GM13977 (cell line): ENCODE results near the gene FRRS1L.

ENCODE experiments used
- DNase-seq: peaks from one replicate; pipeline ENCODE4 v3.0.0; 2012; ENCODE audit warnings: low spot score
- in situ Hi-C: fragments of 300-500 bp; cut with MboI; formaldehyde crosslinking; loops from one replicate; pipeline ENCODE4 v1.12.0; 2022; ENCODE audit warnings: low sequenced_read_pairs, low pct_unique_long_range_greater_than_20kb, mixed read lengths, inconsistent platforms; ENCODE audit not compliant: unreplicated experiment
- TF ChIP-seq, protein P1 (sequence below): IDR thresholded peaks from 2 replicates; pipeline ENCODE4 v1.5.1; 2012; ENCODE audit warnings: mild to moderate bottlenecking, control low read depth; ENCODE audit not compliant: insufficient read depth; ENCODE audit errors: extremely low read depth, missing control alignments

Gene FRRS1L

DNA sequence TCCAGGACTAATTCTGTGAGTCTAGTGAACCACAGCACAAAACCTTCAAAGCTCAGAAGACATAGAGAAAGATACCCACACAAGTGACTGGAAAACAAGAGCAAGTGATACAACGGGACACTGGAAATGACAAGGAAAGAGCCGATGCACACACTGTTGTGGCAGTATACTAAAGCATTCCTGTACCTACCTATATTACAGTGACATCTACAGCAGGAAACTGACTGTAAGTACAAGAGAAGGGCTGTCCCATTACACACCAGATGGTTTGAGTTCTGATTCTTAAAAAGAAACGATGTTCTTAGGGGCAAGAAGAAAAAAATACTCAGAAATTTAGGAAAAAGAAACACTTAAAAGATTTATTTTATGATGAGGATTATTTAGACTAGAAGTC, 65.8 kb downstream of the FRRS1L start:
- DNase-seq, result no peak
- in situ Hi-C loops, result no loop called here
- TF ChIP-seq, protein P1, sequence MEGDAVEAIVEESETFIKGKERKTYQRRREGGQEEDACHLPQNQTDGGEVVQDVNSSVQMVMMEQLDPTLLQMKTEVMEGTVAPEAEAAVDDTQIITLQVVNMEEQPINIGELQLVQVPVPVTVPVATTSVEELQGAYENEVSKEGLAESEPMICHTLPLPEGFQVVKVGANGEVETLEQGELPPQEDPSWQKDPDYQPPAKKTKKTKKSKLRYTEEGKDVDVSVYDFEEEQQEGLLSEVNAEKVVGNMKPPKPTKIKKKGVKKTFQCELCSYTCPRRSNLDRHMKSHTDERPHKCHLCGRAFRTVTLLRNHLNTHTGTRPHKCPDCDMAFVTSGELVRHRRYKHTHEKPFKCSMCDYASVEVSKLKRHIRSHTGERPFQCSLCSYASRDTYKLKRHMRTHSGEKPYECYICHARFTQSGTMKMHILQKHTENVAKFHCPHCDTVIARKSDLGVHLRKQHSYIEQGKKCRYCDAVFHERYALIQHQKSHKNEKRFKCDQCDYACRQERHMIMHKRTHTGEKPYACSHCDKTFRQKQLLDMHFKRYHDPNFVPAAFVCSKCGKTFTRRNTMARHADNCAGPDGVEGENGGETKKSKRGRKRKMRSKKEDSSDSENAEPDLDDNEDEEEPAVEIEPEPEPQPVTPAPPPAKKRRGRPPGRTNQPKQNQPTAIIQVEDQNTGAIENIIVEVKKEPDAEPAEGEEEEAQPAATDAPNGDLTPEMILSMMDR, result no peak

DNA sequence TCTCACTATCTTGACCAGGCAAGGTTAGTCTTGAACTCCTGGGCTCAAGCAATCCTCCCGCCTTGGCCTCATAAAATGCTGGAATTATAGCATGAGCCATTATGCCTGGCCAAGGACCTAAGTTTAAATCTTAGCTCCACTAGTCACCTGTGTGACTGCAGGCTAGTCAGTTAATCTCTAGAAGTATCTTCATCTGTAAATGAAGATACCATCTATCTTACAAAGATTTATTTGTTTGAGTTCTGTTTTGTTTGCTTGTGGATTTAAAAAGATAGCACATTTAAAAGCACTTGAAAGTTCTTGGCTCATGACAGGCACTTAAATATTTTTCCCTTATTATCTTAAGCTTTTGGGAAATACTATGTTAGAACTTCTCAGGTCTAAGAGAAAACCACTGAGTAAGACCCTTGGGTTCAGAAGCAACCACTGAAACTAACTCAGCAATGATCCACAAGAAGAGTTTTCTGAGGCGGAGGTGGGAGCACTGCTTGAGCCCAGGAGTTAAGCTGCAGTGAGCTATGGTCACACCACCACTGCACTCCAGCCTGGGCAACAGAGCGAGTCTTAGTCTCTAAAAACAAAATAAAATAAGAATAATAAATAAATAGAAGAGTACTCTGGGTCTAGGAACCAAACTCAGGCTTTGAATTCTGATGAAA, 66.4 kb downstream of the FRRS1L start:
- DNase-seq, result no peak
- TF ChIP-seq, protein P1, result no peak
- in situ Hi-C loops, result no loop called here

DNA sequence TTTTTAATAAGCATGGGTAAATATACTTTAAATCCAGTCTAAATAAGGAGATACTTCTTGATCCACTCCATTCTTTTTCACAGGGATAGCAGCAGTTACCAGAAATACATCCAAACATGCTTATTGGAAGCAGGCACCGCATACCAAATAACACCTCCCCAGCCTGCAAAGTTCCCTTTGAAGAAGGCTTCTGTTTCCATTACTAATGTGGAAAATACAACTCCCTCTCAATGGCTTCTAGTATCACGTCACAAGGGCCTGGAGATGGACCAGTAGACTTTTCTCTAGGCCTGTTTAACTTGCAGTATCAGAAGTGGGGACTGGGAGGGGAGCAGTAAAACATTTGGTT, 68.1 kb downstream of the FRRS1L start:
- in situ Hi-C loops, result no loop called here
- no peak for DNase-seq
- TF ChIP-seq, protein P1, result no peak

DNA sequence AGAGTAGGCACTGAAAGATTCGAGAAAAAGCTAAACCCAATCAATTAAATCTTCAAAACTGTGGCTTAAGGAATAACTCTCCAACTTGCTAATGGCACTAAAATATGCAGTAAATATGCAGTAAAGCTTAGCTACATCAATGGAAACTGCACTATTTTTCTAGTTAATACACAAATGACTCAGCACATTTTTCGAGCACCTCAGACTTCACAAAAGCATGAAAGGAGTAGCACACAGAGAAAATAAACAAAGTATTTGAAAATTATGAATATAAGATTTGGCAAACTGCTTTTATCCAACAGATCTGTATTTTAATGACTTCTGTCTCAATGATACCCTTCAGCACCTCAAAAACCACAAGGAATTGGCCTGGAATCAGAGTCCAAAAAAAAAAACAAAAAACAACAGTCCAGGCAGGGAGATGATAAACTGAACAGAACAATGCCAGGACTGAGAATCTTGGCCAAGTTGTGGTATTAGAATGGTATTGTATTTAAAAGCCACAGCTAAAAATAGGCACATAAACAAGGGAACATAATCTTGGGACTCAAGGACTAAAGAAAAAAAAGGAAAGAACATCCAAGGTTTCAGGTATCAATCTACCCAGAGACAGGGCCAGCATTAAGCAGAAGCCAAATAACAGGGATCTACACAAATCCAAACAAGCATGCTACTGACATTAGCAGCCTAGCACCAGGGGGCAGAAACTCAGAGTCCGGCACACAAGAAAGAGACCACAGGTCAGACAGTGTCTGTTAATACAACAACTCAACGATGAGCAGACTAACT, 68.7 kb downstream of the FRRS1L start:
- in situ Hi-C loops, result no loop called here
- DNase-seq, result no peak

DNA sequence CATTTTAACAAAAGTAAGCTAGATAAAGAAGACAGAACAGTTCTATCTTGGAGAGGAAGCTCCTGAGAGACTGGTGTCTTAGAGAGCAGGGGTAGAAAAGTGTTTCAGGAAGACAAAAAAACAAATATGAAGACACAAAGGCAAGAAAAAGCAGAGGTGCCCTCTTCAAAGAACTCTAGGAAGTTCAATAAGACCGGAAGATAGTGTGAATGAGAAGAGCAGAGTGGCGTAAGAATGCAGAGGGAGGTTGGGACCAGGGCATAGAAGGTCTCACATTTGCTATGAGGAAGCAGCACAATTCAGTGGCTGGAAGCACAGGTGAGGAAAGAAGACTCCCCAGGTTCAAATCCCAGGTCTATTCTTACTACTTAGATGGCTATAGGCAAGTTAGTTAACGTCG, 69.9 kb downstream of the FRRS1L start:
- TF ChIP-seq, protein P1, result no peak
- in situ Hi-C loops, result no loop called here
- no peak for DNase-seq

More for the DNA sequence above, 68.7 kb downstream of the FRRS1L start:
- TF ChIP-seq, protein P1, result no peak

DNA sequence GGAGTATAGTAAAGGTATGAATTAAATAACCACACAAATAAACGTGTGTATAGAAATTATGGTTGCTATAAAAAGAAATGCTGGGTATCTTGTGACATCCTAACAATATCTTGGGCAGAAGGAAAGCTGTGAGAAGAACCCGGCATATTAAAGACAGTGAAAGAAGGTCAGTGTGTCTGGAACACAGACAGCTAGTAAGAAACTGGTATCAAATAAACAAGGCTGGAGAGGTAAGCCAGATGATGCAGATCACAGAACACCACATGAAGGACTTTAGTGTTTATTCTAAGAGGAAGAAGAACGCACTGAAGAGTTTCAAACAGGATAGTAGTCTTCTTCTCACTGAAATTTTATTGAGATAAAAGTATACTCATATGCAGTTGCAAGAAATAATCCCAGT, 71.7 kb downstream of the FRRS1L start:
- in situ Hi-C loops, result no loop called here
- DNase-seq, result no peak
- TF ChIP-seq, protein P1, result no peak
